AG10803 (cell line): ENCODE data around the gene PRDM12.

Experiments
- DNase-seq: peaks from one replicate; pipeline ENCODE4 v3.0.0; 2010; ENCODE audit warnings: low read depth
- H3K4me3 ChIP-seq: 2 replicates; pipeline ENCODE4 v1.5.1; 2011; ENCODE audit warnings: mild to moderate bottlenecking, low read length, control low read depth
- TF ChIP-seq, protein P1 (sequence below): conservative IDR thresholded peaks from 2 replicates; pipeline ENCODE4 v1.5.1; 2011; ENCODE audit warnings: mild to moderate bottlenecking, low read length, control low read depth, inconsistent platforms

Gene PRDM12

DNA sequence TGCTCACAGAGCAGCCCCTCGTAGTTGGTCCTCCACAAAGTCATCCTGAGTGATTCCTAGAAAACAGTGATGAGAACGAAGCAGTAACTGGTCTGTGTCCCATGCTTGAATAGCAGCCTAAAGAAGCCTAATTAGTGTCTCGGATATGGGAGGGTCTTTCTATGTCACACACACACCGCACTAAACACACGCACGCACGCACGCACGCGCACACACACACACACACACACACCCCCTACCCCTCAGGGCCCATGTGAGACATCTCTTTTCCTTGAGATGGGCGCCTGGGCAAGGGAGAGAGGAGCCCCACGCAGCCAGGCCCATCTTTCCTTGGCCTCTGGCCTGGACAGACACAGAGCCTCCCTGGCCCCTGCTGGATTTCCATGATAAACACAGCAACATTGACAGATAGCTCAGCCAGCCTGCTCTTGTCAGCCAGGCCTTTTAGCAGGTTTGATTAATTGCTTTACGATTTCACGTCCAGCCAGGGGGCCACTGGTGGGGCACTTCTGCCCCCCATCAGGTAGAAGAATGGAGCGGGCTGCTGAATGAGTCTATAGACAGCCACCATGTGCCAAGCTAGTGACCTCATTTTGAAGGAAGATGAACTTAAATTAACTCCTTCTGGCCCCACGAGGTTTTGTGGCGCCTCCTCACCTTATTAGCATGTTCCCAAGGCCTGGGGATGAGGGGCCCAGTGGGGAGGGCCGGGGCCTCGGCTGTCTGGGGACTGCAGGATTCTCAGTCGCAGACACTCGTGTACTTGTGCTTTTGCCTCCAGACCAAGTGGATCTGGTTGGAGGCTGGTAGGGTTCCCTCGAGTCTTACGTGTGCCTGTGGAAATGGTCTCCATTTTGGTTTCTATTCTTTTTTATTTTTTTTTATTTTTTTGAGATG, 36.2 kb upstream of the PRDM12 start:
- H3K4me3 ChIP-seq: no peak overlapping the region
- DNase-seq: no peak
- TF ChIP-seq, protein P1, sequence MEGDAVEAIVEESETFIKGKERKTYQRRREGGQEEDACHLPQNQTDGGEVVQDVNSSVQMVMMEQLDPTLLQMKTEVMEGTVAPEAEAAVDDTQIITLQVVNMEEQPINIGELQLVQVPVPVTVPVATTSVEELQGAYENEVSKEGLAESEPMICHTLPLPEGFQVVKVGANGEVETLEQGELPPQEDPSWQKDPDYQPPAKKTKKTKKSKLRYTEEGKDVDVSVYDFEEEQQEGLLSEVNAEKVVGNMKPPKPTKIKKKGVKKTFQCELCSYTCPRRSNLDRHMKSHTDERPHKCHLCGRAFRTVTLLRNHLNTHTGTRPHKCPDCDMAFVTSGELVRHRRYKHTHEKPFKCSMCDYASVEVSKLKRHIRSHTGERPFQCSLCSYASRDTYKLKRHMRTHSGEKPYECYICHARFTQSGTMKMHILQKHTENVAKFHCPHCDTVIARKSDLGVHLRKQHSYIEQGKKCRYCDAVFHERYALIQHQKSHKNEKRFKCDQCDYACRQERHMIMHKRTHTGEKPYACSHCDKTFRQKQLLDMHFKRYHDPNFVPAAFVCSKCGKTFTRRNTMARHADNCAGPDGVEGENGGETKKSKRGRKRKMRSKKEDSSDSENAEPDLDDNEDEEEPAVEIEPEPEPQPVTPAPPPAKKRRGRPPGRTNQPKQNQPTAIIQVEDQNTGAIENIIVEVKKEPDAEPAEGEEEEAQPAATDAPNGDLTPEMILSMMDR: no peak

DNA sequence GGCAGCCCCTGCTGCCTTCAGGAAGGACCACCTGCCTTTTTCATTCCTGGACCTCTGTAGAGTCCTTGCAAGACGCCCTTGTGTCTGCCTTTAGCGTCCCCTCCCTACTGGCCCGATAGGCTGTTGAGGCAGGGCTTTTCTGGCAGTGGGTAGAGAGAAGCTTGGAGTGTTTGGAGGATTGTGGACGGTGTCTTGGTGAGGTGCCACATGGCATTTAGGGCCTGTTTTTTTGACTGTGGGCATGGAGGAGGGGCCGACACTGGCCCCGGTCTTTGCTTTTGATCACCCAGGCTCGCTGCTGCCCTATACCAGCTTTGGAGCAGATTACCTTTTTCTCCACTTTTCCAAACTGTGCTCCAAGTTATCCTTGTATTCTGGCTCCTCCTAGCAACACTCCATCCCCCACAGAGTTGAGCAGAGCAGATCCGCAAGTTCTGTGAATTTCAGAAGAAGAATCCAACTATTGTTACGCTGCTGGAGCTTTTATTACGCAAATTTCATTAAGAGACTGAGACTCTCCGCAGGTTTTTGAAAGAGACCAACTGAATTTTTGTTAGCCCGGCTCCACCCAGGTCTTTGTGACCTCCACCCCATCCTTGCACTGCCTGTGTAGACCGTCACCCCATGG, 34.8 kb upstream of the PRDM12 start:
- TF ChIP-seq, protein P1: no peak
- H3K4me3 ChIP-seq: no peak overlapping the region
- DNase-seq: no peak

DNA sequence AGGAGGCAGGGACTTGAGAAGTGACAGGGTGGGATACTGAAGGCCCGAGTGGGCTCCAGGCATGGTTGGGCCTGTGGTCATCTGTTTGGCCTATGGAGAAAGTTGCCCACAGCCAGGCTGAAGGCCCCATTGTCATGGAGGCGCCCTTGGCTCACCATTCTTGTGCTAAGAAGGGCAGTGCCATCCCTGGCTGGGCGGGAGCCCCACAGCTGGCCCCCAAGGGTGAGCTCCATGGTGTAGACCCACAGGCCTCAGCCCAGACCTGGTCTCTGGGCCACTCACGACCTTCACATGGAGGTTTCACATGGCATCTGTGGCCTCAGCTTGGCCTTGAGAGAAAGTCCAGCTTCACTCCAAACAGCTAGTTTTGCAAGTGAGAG, 34.3 kb upstream of the PRDM12 start:
- TF ChIP-seq, protein P1: no peak
- no peak overlapping the region for H3K4me3 ChIP-seq
- no peak for DNase-seq

DNA sequence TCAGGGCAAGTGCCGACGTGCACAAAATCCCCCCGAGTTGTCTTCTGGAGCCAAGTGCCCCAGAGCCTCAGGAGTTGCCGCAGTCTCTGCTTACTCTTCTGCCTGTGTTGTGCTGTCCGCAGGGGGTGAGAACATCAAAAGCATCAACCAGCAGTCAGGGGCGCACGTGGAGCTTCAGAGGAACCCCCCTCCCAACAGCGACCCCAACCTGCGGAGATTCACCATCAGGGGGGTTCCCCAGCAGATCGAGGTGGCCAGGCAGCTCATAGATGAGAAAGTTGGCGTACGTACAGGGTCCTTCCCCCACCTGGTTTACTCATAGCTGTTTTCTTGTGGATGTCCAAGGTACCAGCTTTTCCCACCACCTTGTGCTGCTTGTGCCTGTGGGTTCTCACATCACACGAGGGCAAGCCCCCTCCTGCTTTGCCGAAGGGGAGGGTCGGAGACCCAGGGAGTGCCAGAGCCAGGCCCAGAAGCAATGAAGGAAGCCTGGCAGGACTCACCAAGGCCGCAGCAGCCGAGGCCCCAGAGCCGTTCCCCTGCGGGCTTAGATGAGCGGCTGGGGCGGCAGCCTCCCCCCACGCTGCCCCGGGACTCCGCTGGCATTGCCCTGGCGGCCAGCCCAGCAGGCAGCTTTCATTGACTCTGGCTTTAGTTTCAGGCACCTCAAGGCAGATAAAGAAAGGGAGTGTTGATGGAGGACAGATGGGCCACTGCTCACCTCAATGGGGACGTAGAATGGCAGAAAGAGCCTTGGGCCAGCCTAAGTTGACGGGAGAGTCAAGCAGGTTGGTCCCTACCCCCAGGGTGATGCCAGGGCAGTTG, 33.7 kb upstream of the PRDM12 start:
- TF ChIP-seq, protein P1: no peak
- no peak for DNase-seq
- H3K4me3 ChIP-seq: no peak overlapping the region

DNA sequence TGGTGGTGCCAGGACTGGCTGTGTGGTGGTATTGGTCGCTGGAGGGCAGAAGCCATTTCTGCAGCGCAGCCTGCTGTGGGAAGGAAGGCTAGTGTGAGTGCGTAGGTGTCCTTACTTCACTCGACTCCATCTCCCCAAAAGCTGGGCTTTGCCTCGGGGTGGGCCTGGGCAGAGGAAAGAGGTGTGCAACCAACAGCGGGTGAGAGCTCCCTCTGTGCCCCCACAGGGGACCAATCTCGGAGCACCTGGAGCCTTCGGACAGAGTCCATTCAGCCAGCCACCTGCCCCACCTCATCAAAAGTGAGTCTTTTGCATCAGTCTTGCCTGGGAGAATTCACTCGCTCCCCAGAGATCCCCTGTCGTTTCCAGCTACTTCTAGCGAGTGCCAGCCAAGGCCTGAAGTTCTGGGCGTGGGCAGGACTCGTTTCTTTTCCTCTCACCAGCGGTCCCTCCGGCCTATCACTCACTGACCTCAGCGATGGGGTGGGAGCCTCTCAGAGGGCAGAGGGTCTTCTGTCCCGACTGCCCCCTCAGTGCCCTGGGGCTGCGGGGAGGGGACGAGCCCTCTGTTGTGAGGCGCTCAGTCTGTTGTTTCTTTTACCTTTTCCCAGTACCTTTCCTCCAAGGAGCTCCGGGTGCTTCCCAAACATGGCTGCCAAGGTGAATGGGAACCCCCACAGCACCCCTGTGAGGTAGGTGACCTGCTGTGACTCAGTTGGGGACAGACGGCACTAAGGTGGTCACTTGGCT, 32.9 kb upstream of the PRDM12 start:
- H3K4me3 ChIP-seq: no peak overlapping the region
- DNase-seq: no peak
- TF ChIP-seq, protein P1: no peak

DNA sequence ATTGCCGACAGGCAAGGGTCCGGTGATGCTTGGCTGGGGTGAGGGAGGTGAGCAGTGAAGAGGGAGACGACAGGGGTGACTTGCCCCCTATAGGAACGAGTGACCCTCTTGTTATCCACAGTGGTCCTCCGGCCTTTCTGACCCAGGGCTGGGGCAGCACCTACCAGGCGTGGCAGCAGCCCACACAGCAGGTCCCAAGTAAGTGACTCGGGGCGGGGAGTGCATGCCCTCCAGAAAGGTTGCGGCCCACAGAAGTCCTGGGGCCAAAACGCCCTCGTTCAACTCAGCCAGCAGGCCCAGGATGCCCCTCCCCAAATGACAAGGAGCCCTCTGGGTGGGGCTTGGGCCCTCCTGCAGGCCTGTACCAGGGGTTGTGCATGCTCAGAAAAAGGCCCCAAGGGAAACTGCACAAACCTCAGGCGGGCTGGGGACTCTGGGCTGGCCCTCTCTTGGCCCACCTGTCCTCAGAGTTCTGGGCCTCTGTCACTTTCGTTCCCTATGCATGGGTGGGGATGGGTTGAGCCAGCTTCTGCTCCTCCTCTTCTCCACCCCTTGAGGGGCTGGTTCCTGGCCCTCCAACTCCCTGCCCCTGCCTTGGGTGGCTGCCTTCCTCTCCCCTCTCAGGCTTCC, 32.2 kb upstream of the PRDM12 start:
- TF ChIP-seq, protein P1: no peak
- no peak for DNase-seq
- H3K4me3 ChIP-seq: no peak overlapping the region
